GM12891 (cell line): ENCODE data around the gene GPC3.

Experiments used
- POLR2A ChIP-seq: IDR thresholded peaks from 2 replicates; pipeline ENCODE4 v1.6.1; 2011; ENCODE audit warnings: low read depth, low read length, control low read depth
- POLR2AphosphoS5 ChIP-seq: IDR thresholded peaks from 2 replicates; pipeline ENCODE4 v1.6.1; 2011; ENCODE audit warnings: low read depth, low read length, control low read depth
- SPI1 ChIP-seq: IDR thresholded peaks from 2 replicates; pipeline ENCODE4 v1.6.1; 2011; ENCODE audit warnings: low read depth, low read length, control low read depth
- TAF1 ChIP-seq: IDR thresholded peaks from 2 replicates; pipeline ENCODE4 v1.6.1; 2011; ENCODE audit warnings: low read depth, low read length, control low read depth

DNA sequence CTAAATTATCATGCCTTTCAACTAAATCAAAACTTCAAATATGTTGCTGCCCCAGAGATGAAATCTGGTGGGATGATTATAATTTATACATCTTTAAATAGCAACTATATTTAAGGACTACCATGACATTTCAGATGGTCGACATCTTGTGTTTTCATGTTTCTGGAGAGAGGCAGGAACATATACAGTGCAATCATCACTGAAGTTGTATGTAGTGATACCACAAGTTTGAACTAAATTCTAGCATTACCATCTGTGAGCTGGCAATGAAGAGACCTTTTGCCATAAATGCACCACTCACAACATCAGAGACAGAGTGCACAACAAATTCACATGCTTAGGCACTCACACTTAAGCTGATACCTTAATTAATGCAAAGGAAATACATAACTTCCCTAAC lies 373.7 kb downstream of the GPC3 start:
- TF ChIP-seq POLR2A (no peak), POLR2AphosphoS5 (no peak), TAF1 (no peak), SPI1 (no peak)
